WTC11 (cell line): ENCODE measurements around the gene CAPN14. TPM values are rescaled to one million over a fixed set of nuclear protein-coding genes. Genes with fewer than 3 reads are reported as not detected.

ENCODE experiments used
- ATAC-seq: fragments of 200-7000 bp; cut with Tn5 transposase; 2 replicates; pipeline ENCODE4 v1.10.0; 2021; ENCODE audit warnings: mild to moderate bottlenecking, moderate library complexity
- CTCF ChIA-PET: fragments of 300-600 bp; sonication (Branson Sonifier 250); formaldehyde crosslinking; loops from one replicate; lab custom pipeline; 2021; ENCODE audit warnings: antibody characterized with exemption; lab: Charles Lee
- POLR2A ChIA-PET: fragments of 350-600 bp; sonication (Branson Sonifier 250); formaldehyde crosslinking; loops from one replicate; lab custom pipeline; 2021; ENCODE audit warnings: antibody characterized with exemption; lab: Charles Lee
- DNase-seq: peaks from one replicate; pipeline ENCODE4 v3.0.0; 2021; ENCODE audit warnings: low spot score
- H3K27ac Mint-ChIP-seq: 2 replicates; pipeline ENCODE4 v1.8.0; 2021; ENCODE audit warnings: mixed read lengths
- H3K27me3 Mint-ChIP-seq: 2 replicates; pipeline ENCODE4 v1.8.0; 2021; ENCODE audit warnings: low read depth, mild to moderate bottlenecking, moderate library complexity, mixed read lengths
- H3K36me3 Mint-ChIP-seq: 2 replicates; pipeline ENCODE4 v1.8.0; 2021; ENCODE audit warnings: mixed read lengths
- H3K4me1 Mint-ChIP-seq: 2 replicates; pipeline ENCODE4 v1.8.0; 2022; ENCODE audit warnings: mixed read lengths
- H3K4me3 Mint-ChIP-seq: 2 replicates; pipeline ENCODE4 v1.8.0; 2021; ENCODE audit warnings: mild to moderate bottlenecking, moderate library complexity, mixed read lengths
- H3K9me3 Mint-ChIP-seq: 2 replicates; pipeline ENCODE4 v1.8.0; 2021; ENCODE audit warnings: mixed read lengths
- ARID4B ChIP-seq: sonication (generic); formaldehyde crosslinking; IDR thresholded peaks from 2 replicates; pipeline ENCODE4 v1.8.0; 2023; ENCODE audit warnings: missing genetic modification reagents, mild to moderate bottlenecking, borderline replicate concordance
- ATF2 ChIP-seq: sonication (generic); formaldehyde crosslinking; IDR thresholded peaks from 2 replicates; pipeline ENCODE4 v1.8.1; 2022; ENCODE audit warnings: low read depth, missing genetic modification reagents, borderline replicate concordance
- CREM ChIP-seq: sonication (generic); formaldehyde crosslinking; IDR thresholded peaks from 2 replicates; pipeline ENCODE4 v1.8.1; 2022; ENCODE audit warnings: mild to moderate bottlenecking, missing genetic modification reagents, moderate library complexity
- E2F1 ChIP-seq: sonication (generic); formaldehyde crosslinking; IDR thresholded peaks from 2 replicates; pipeline ENCODE4 v1.8.0; 2022; ENCODE audit warnings: mild to moderate bottlenecking, missing genetic modification reagents
- ERG ChIP-seq: fragments of 250-450 bp; sonication (Bioruptor Pico); IDR thresholded peaks from 2 replicates; pipeline ENCODE4 v1.8.0; 2021; ENCODE audit warnings: mild to moderate bottlenecking
- ETV6 ChIP-seq: sonication (generic); formaldehyde crosslinking; IDR thresholded peaks from 2 replicates; pipeline ENCODE4 v1.8.1; 2022; ENCODE audit warnings: mild to moderate bottlenecking, missing genetic modification reagents
- FOXK1 ChIP-seq: sonication (generic); formaldehyde crosslinking; IDR thresholded peaks from 2 replicates; pipeline ENCODE4 v1.8.0; 2022; ENCODE audit warnings: mild to moderate bottlenecking, moderate library complexity, missing genetic modification reagents
- GABPB1 ChIP-seq: sonication (generic); formaldehyde crosslinking; IDR thresholded peaks from 2 replicates; pipeline ENCODE4 v1.8.1; 2023; ENCODE audit warnings: mild to moderate bottlenecking, missing genetic modification reagents
- IRF2 ChIP-seq: sonication (generic); formaldehyde crosslinking; IDR thresholded peaks from 2 replicates; pipeline ENCODE4 v1.8.0; 2022; ENCODE audit warnings: low read depth, missing genetic modification reagents, borderline replicate concordance
- MAX ChIP-seq: sonication (generic); formaldehyde crosslinking; IDR thresholded peaks from 2 replicates; pipeline ENCODE4 v1.8.0; 2022; ENCODE audit warnings: mild to moderate bottlenecking, missing genetic modification reagents
- MXD4 ChIP-seq: fragments of 250-450 bp; sonication (Bioruptor Pico); IDR thresholded peaks from 2 replicates; pipeline ENCODE4 v1.8.0; 2021; ENCODE audit warnings: mild to moderate bottlenecking, moderate library complexity, borderline replicate concordance
- NFE2L1 ChIP-seq: sonication (generic); formaldehyde crosslinking; IDR thresholded peaks from 2 replicates; pipeline ENCODE4 v1.8.1; 2023; ENCODE audit warnings: missing genetic modification reagents
- NR2C2 ChIP-seq: sonication (generic); formaldehyde crosslinking; IDR thresholded peaks from 2 replicates; pipeline ENCODE4 v1.8.0; 2022; ENCODE audit warnings: mild to moderate bottlenecking, missing genetic modification reagents
- PREB ChIP-seq: sonication (generic); formaldehyde crosslinking; IDR thresholded peaks from 2 replicates; pipeline ENCODE4 v1.8.1; 2022; ENCODE audit warnings: mild to moderate bottlenecking, missing genetic modification reagents, moderate library complexity, borderline replicate concordance
- TEAD1 ChIP-seq: sonication (generic); formaldehyde crosslinking; IDR thresholded peaks from 2 replicates; pipeline ENCODE4 v1.8.0; 2022; ENCODE audit warnings: mild to moderate bottlenecking, missing genetic modification reagents
- TEAD4 ChIP-seq: sonication (generic); formaldehyde crosslinking; IDR thresholded peaks from 2 replicates; pipeline ENCODE4 v1.8.0; 2022; ENCODE audit warnings: mild to moderate bottlenecking, missing genetic modification reagents
- ZBTB21 ChIP-seq: sonication (generic); formaldehyde crosslinking; IDR thresholded peaks from 2 replicates; pipeline ENCODE4 v1.8.1; 2023; ENCODE audit warnings: mild to moderate bottlenecking, missing genetic modification reagents, borderline replicate concordance
- ZNF138 ChIP-seq: sonication (generic); formaldehyde crosslinking; conservative IDR thresholded peaks from 2 replicates; pipeline ENCODE4 v1.8.1; 2022; ENCODE audit warnings: mild to moderate bottlenecking, moderate library complexity, missing genetic modification reagents
- ZNF512 ChIP-seq: sonication (generic); formaldehyde crosslinking; IDR thresholded peaks from 2 replicates; pipeline ENCODE4 v1.8.1; 2022; ENCODE audit warnings: missing genetic modification reagents, borderline replicate concordance
- total RNA-seq: library from RNA; stranded (reverse); gene quantifications from 3 replicates; pipeline ENCODE4 v1.2.3, GENCODE V29; 2021

CAPN14 gene
- total RNA-seq, 1 experiment from 2014 or later, result 0.11 TPM

GRCh38 chr2:31196622-31197021, 20.7 kb downstream of the CAPN14 start:
- DNase-seq, result no peak
- no peak overlapping the region for H3K27ac Mint-ChIP-seq
- no peak for TF ChIP-seq ATF2 (CRISPR knock-in tag)
- TF ChIP-seq CREM (CRISPR knock-in tag), result no peak
- no peak for TF ChIP-seq IRF2 (CRISPR knock-in tag)
- no peak for TF ChIP-seq TEAD4 (CRISPR knock-in tag)
- TF ChIP-seq TEAD1 (CRISPR knock-in tag), result no peak
- no peak for TF ChIP-seq ARID4B (CRISPR knock-in tag)
- TF ChIP-seq E2F1 (CRISPR knock-in tag), result no peak
- no peak for TF ChIP-seq ZBTB21
- no peak for TF ChIP-seq ETV6
- TF ChIP-seq ZNF138, result no peak
- TF ChIP-seq FOXK1, result no peak
- no peak for TF ChIP-seq ERG
- TF ChIP-seq MAX (CRISPR knock-in tag), result no peak
- TF ChIP-seq MXD4 (CRISPR knock-in tag), result no peak
- TF ChIP-seq PREB (CRISPR knock-in tag), result no peak
- no peak for TF ChIP-seq NFE2L1 (CRISPR knock-in tag)
- POLR2A ChIA-PET, result no interaction called here
- H3K4me1 Mint-ChIP-seq, result peaks cover 7% of the 10 kb centered on the region
- no peak overlapping the region for H3K4me3 Mint-ChIP-seq
- no peaks in the 10 kb centered on the region for H3K36me3 Mint-ChIP-seq
- peaks cover 5% of the 10 kb centered on the region for H3K9me3 Mint-ChIP-seq
- ATAC-seq, result no peak
- H3K27me3 Mint-ChIP-seq, result no peaks in the 10 kb centered on the region; the same call in 1 of the 2 replicates
- CTCF ChIA-PET, result interaction anchor here (0.6 to 1.0 kb wide), 2 partner anchors 137 to 485 kb away, joined by 3 read pairs; no protein-coding TSS in a partner anchor

- CTCF ChIA-PET, result interaction anchor here (0.7 to 2.3 kb wide), 11 partner anchors 14 to 482 kb away, joined by 3 to 14 read pairs (median 3); partner anchors contain the start of gene GALNT14
- no peaks in the 10 kb centered on the region for H3K36me3 Mint-ChIP-seq
- ATAC-seq, result peak; percentile 41
Measured at GRCh38 chr2:31193806-31194205, 23.5 kb downstream of the CAPN14 start.

More at GRCh38 chr2:31193806-31194205, 23.5 kb downstream of the CAPN14 start:
- peaks cover 4% of the 10 kb centered on the region; the same call in 1 of the 2 replicates for H3K27me3 Mint-ChIP-seq
- H3K9me3 Mint-ChIP-seq, result peaks cover 2% of the 10 kb centered on the region
- TF ChIP-seq GABPB1, result no peak
- TF ChIP-seq ZNF512 (CRISPR knock-in tag), result no peak
- TF ChIP-seq NR2C2 (CRISPR knock-in tag), result no peak
- POLR2A ChIA-PET, result no interaction called here
- no peak overlapping the region for H3K27ac Mint-ChIP-seq
- DNase-seq, result no peak
- peaks cover 7% of the 10 kb centered on the region for H3K4me1 Mint-ChIP-seq
- no peak overlapping the region for H3K4me3 Mint-ChIP-seq
